Measurements from ENCODE around the gene FBXW5. TPM values are rescaled to one million over a fixed set of nuclear protein-coding genes. Genes with fewer than 3 reads are reported as not detected.

The FBXW5 gene
- total and polyA plus RNA-seq, 2 experiments from 2014 or later: 110 to 234 TPM

GRCh38 chr9:136923881-136924280, 20.7 kb downstream of the FBXW5 start:
- TF ChIP-seq EZH2 (IDR thresholded peaks at IDR 0.05; ENCODE audit: insufficient read depth, poor library complexity, severe bottlenecking) (no peak), EZH2phosphoT487 (IDR thresholded peaks at IDR 0.05; ENCODE audit: insufficient read depth, low read depth) (no peak)
- no peaks in the 10 kb centered on the region for H3K79me2 ChIP-seq (ENCODE audit: insufficient read depth)
- H3F3A ChIP-seq (ENCODE audit: insufficient read depth): no peaks in the 10 kb centered on the region
- no peak overlapping the region for H3K27ac ChIP-seq
- no peak for DNase-seq
- no peak overlapping the region for H3K4me3 ChIP-seq
- H3K36me3 ChIP-seq (ENCODE audit: low read depth): no peaks in the 10 kb centered on the region
- in situ Hi-C loops (cut with MboI): no loop called here
- WGBS, 2 experiments (ENCODE audit: low coverage in 1 of 2, low lambda C conversion rate in 2 of 2, missing lambda C conversion rate in 2 of 2): 93 to 95% methylated on average over 19 of the region's 19 CpGs
- no peaks in the 10 kb centered on the region for H3K9me3 ChIP-seq (ENCODE audit: low read depth)
- H4K20me1 ChIP-seq (ENCODE audit: insufficient read depth): no peaks in the 10 kb centered on the region
- no peaks in the 10 kb centered on the region for H3K9me2 ChIP-seq (ENCODE audit: insufficient read depth)
- no peaks in the 10 kb centered on the region for H3K27me3 ChIP-seq (replicated peaks; ENCODE audit: insufficient read depth)
- no peaks in the 10 kb centered on the region for H3K4me1 ChIP-seq (ENCODE audit: insufficient read depth)
- H3K4me2 ChIP-seq (ENCODE audit: unreplicated experiment): no peak overlapping the region
- H3K9ac ChIP-seq: no peak overlapping the region
- no peak overlapping the region for H2AFZ ChIP-seq

GRCh38 chr9:136922540-136922939, 22.0 kb downstream of the FBXW5 start:
- Histone ChIP-seq H3K9me3 (ENCODE audit: low read depth) (no peaks in the 10 kb centered on the region), H2AFZ (no peak overlapping the region), H3K4me2 (ENCODE audit: unreplicated experiment) (no peak overlapping the region), H4K20me1 (ENCODE audit: insufficient read depth) (no peaks in the 10 kb centered on the region), H3K4me1 (ENCODE audit: insufficient read depth) (no peaks in the 10 kb centered on the region), H3K27ac (no peak overlapping the region), H3K4me3 (no peak overlapping the region), H3K79me2 (ENCODE audit: insufficient read depth) (no peaks in the 10 kb centered on the region), H3K9ac (no peak overlapping the region), H3F3A (ENCODE audit: insufficient read depth) (no peaks in the 10 kb centered on the region), H3K9me2 (ENCODE audit: insufficient read depth) (no peaks in the 10 kb centered on the region), H3K36me3 (ENCODE audit: low read depth) (no peaks in the 10 kb centered on the region), H3K27me3 (replicated peaks; ENCODE audit: insufficient read depth) (no peaks in the 10 kb centered on the region)
- 84 to 92% methylated on average over 7 to 19 of the region's 19 CpGs for WGBS, 2 experiments (ENCODE audit: low coverage in 1 of 2, low lambda C conversion rate in 2 of 2, missing lambda C conversion rate in 2 of 2)
- in situ Hi-C loops (cut with MboI): no loop called here
- TF ChIP-seq EZH2phosphoT487 (IDR thresholded peaks at IDR 0.05; ENCODE audit: insufficient read depth, low read depth) (no peak), EZH2 (IDR thresholded peaks at IDR 0.05; ENCODE audit: insufficient read depth, poor library complexity, severe bottlenecking) (no peak)
- DNase-seq: no peak

- Histone ChIP-seq H3K4me3 (no peak overlapping the region), H2AFZ (no peak overlapping the region), H3K4me2 (ENCODE audit: unreplicated experiment) (no peak overlapping the region), H3K9ac (no peak overlapping the region), H3K27me3 (replicated peaks; ENCODE audit: insufficient read depth) (no peaks in the 10 kb centered on the region), H4K20me1 (ENCODE audit: insufficient read depth) (no peaks in the 10 kb centered on the region), H3K27ac (no peak overlapping the region), H3K79me2 (ENCODE audit: insufficient read depth) (no peaks in the 10 kb centered on the region), H3F3A (ENCODE audit: insufficient read depth) (no peaks in the 10 kb centered on the region), H3K9me3 (ENCODE audit: low read depth) (no peaks in the 10 kb centered on the region), H3K9me2 (ENCODE audit: insufficient read depth) (no peaks in the 10 kb centered on the region), H3K36me3 (ENCODE audit: low read depth) (no peaks in the 10 kb centered on the region), H3K4me1 (ENCODE audit: insufficient read depth) (no peaks in the 10 kb centered on the region)
- in situ Hi-C loops (cut with MboI): no loop called here
- 91 to 94% methylated on average over 9 to 10 of the region's 10 CpGs for WGBS, 2 experiments (ENCODE audit: low coverage in 1 of 2, low lambda C conversion rate in 2 of 2, missing lambda C conversion rate in 2 of 2)
- TF ChIP-seq EZH2phosphoT487 (IDR thresholded peaks at IDR 0.05; ENCODE audit: insufficient read depth, low read depth): no peak
- TF ChIP-seq EZH2 (IDR thresholded peaks at IDR 0.05; ENCODE audit: insufficient read depth, poor library complexity, severe bottlenecking): no peak
- DNase-seq: no peak
Observed at GRCh38 chr9:136921718-136922117, 22.8 kb downstream of the FBXW5 start.

DNA sequence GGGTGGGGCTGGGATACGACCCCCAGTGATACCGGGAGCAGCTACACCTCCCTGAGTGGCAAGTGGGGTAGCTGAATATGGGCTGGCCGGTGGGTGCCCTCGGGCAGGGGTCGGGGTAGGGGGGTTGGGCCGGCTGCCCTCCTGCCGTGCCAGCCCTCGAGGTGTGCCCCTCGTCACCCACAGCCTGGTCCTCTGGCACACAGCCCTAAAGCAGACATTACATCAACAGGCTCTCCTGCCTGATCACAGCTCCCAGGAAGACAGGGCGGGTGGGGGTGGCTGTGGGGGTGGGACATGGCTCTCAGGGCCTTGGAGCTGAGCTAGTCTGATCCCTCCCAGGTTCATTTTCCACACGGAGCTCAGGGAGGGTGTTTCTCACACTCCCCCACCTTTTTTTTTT, 23.2 kb downstream of the FBXW5 start:
- in situ Hi-C loops (cut with MboI): no loop called here
- no peaks in the 10 kb centered on the region for H3K27me3 ChIP-seq (replicated peaks; ENCODE audit: insufficient read depth)
- H3K9me2 ChIP-seq (ENCODE audit: insufficient read depth): no peaks in the 10 kb centered on the region
- H3K79me2 ChIP-seq (ENCODE audit: insufficient read depth): no peaks in the 10 kb centered on the region
- no peak overlapping the region for H3K27ac ChIP-seq
- H3K9ac ChIP-seq: no peak overlapping the region
- WGBS, 2 experiments (ENCODE audit: low coverage in 1 of 2, low lambda C conversion rate in 2 of 2, missing lambda C conversion rate in 2 of 2): 94 to 95% methylated on average over 5 to 10 of the region's 11 CpGs
- no peaks in the 10 kb centered on the region for H4K20me1 ChIP-seq (ENCODE audit: insufficient read depth)
- DNase-seq: no peak
- H3K9me3 ChIP-seq (ENCODE audit: low read depth): no peaks in the 10 kb centered on the region
- H3K4me3 ChIP-seq: no peak overlapping the region
- H3K36me3 ChIP-seq (ENCODE audit: low read depth): no peaks in the 10 kb centered on the region
- no peak overlapping the region for H2AFZ ChIP-seq
- TF ChIP-seq EZH2phosphoT487 (IDR thresholded peaks at IDR 0.05; ENCODE audit: insufficient read depth, low read depth) (no peak), EZH2 (IDR thresholded peaks at IDR 0.05; ENCODE audit: insufficient read depth, poor library complexity, severe bottlenecking) (no peak)
- H3F3A ChIP-seq (ENCODE audit: insufficient read depth): no peaks in the 10 kb centered on the region
- H3K4me1 ChIP-seq (ENCODE audit: insufficient read depth): no peaks in the 10 kb centered on the region
- no peak overlapping the region for H3K4me2 ChIP-seq (ENCODE audit: unreplicated experiment)

- H3F3A ChIP-seq (ENCODE audit: insufficient read depth): no peaks in the 10 kb centered on the region
- no peaks in the 10 kb centered on the region for H3K9me2 ChIP-seq (ENCODE audit: insufficient read depth)
- H3K4me2 ChIP-seq (ENCODE audit: unreplicated experiment): no peak overlapping the region
- no peaks in the 10 kb centered on the region for H3K4me1 ChIP-seq (ENCODE audit: insufficient read depth)
- H3K36me3 ChIP-seq (ENCODE audit: low read depth): no peaks in the 10 kb centered on the region
- H3K9ac ChIP-seq: no peak overlapping the region
- H3K79me2 ChIP-seq (ENCODE audit: insufficient read depth): no peaks in the 10 kb centered on the region
- no peaks in the 10 kb centered on the region for H3K27me3 ChIP-seq (replicated peaks; ENCODE audit: insufficient read depth)
- H4K20me1 ChIP-seq (ENCODE audit: insufficient read depth): no peaks in the 10 kb centered on the region
- WGBS, 2 experiments (ENCODE audit: low coverage in 1 of 2, low lambda C conversion rate in 2 of 2, missing lambda C conversion rate in 2 of 2): 94% methylated on average over 12 to 13 of the region's 14 CpGs
- no peak for DNase-seq
- TF ChIP-seq EZH2 (IDR thresholded peaks at IDR 0.05; ENCODE audit: insufficient read depth, poor library complexity, severe bottlenecking) (no peak), EZH2phosphoT487 (IDR thresholded peaks at IDR 0.05; ENCODE audit: insufficient read depth, low read depth) (no peak)
- H2AFZ ChIP-seq: no peak overlapping the region
- no peak overlapping the region for H3K27ac ChIP-seq
- no peak overlapping the region for H3K4me3 ChIP-seq
- no peaks in the 10 kb centered on the region for H3K9me3 ChIP-seq (ENCODE audit: low read depth)
- in situ Hi-C loops (cut with MboI): no loop called here
Observed at GRCh38 chr9:136920734-136921231, 23.8 kb downstream of the FBXW5 start.

Data from GM23248 (cell line).